Measurements from ENCODE around the gene IGLON5. TPM values are rescaled to one million over a fixed set of nuclear protein-coding genes. Genes with fewer than 3 reads are reported as not detected.

IGLON5 gene
- total and polyA plus RNA-seq, 2 experiments from 2014 or later: 5.0 to 29.1 TPM

DNA sequence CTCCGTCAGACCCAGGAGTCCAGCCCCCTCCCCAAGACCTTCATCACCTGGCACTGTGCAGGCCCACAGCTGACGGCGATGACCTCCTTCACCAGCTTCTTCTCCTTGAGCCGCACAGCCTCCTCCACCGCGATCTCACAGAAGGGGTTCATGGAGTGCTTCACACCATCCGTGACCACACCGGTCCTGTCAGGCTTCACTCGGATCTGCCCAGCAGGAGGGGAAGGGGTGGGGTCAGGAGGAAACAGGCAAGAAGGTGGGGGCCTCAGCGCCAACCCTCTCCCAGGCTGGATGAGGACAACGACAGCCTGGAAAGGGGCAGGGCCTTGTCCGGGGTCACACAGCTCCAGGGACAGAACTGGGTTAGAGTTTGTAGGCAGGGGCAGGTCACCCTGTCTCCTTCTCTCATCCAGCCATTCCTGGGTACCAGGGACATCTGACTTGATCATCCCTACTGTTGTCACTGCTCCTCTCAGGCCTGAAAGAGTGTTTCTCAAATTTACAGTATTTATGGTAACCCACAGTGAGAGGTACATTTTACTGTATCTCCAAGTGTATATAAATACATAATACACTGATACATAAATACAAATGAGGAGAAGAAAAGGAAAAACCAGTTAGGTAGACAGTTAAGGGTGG lies 42.8 kb downstream of the IGLON5 start (continued):
- TF ChIP-seq, protein P1, sequence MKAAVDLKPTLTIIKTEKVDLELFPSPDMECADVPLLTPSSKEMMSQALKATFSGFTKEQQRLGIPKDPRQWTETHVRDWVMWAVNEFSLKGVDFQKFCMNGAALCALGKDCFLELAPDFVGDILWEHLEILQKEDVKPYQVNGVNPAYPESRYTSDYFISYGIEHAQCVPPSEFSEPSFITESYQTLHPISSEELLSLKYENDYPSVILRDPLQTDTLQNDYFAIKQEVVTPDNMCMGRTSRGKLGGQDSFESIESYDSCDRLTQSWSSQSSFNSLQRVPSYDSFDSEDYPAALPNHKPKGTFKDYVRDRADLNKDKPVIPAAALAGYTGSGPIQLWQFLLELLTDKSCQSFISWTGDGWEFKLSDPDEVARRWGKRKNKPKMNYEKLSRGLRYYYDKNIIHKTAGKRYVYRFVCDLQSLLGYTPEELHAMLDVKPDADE (IDR thresholded peaks at IDR 0.05): no peak
- TF ChIP-seq CREB1 (CRISPR knock-in tag; IDR thresholded peaks at IDR 0.05; ENCODE audit: low read depth): no peak
- no peak for TF ChIP-seq JUNB (IDR thresholded peaks at IDR 0.05; ENCODE audit: unreplicated experiment)

DNA sequence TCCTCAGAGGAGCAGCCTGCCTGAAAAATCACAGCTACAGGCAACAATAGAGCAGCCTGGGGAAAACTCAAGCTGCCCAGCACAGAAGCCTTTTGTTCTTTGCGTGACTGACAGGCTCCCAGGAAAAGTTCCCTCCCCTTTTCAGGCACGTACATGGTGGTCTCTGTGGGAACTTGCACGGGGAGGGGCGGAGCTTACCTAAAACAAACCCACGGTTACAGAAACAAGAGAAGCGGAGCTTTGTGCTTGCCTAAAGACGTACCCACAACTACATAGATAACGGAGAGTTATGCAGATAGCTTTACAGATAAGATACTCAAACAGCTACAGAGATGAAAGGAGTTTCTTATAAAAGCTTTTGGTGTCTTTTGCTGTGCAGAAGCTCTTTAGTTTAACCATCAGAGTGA lies 43.3 kb downstream of the IGLON5 start:
- no peak overlapping the region for H3K4me3 Mint-ChIP-seq
- H3K27me3 Mint-ChIP-seq (ENCODE audit: insufficient read depth, low read depth, poor library complexity): peaks cover 2% of the 10 kb centered on the region

More for the DNA sequence above, 43.3 kb downstream of the IGLON5 start:
- peak overlapping the region; percentile 67; the same call in 1 of the 2 replicates for H3K4me2 ChIP-seq
- H3F3A ChIP-seq (replicated peaks; ENCODE audit: low read depth): no peaks in the 10 kb centered on the region
- Mint-ChIP-seq H3K9me3 (no peaks in the 10 kb centered on the region), H3K36me3 (ENCODE audit: low read depth) (peaks cover 10% of the 10 kb centered on the region; the same call in 2 of the 3 replicates), H3K27ac (peak overlapping the region; percentile 56; the same call in 1 of the 2 replicates), H3K4me1 (peaks cover 13% of the 10 kb centered on the region)
- TF ChIP-seq CTCF (conservative IDR thresholded peaks at IDR 0.05; ENCODE audit: low read depth in 2 of 2) (no peak), EZH2 (IDR thresholded peaks at IDR 0.05; ENCODE audit: low read depth, unreplicated experiment) (no peak), POLR2AphosphoS5 (IDR thresholded peaks at IDR 0.05; ENCODE audit: low read depth) (no peak)
- TF ChIP-seq, protein P1 (IDR thresholded peaks at IDR 0.05): no peak
- peaks cover 9% of the 10 kb centered on the region; the same call in 1 of the 2 replicates for H3K4me1 ChIP-seq (ENCODE audit: insufficient read depth)
- no peak overlapping the region for H2AFZ ChIP-seq
- H3K79me2 ChIP-seq (replicated peaks; ENCODE audit: insufficient read depth): no peaks in the 10 kb centered on the region
- no peaks in the 10 kb centered on the region for H4K20me1 ChIP-seq (replicated peaks; ENCODE audit: insufficient read depth)
- H3K9me2 ChIP-seq (ENCODE audit: insufficient read depth): no peaks in the 10 kb centered on the region
- peak; percentile 95 for ATAC-seq
- H3K36me3 ChIP-seq (ENCODE audit: insufficient read depth): no peaks in the 10 kb centered on the region
- peak; percentile 81 for DNase-seq (ENCODE audit: low spot score)
- H3K4me3 ChIP-seq: no peak overlapping the region
- H3K27me3 ChIP-seq (ENCODE audit: insufficient read depth): no peaks in the 10 kb centered on the region
- no peak overlapping the region for H3K27ac ChIP-seq (ENCODE audit: low read depth)

All from GM23338 (cell line).